HG02678 (cell line): Measurements from ENCODE around the gene KRT78.

Experiments used
- ATAC-seq: cut with Tn5 transposase; IDR thresholded peaks from one replicate; pipeline ENCODE4 v1.9.1; 2021; ENCODE audit warnings: mild to moderate bottlenecking, moderate library complexity; ENCODE audit not compliant: unreplicated experiment

Gene KRT78

GRCh38 chr12:52813885-52814709, 34.7 kb downstream of the KRT78 start, which contains the start of gene KRT4:
TSS of gene KRT4 (minus strand) at chr12:52814116. CDS start at chr12:52814058, 58 bp downstream.
- ATAC-seq = no peak

- ATAC-seq = no peak
Observed at GRCh38 chr12:52813203-52813819, 35.5 kb downstream of the KRT78 start.

DNA sequence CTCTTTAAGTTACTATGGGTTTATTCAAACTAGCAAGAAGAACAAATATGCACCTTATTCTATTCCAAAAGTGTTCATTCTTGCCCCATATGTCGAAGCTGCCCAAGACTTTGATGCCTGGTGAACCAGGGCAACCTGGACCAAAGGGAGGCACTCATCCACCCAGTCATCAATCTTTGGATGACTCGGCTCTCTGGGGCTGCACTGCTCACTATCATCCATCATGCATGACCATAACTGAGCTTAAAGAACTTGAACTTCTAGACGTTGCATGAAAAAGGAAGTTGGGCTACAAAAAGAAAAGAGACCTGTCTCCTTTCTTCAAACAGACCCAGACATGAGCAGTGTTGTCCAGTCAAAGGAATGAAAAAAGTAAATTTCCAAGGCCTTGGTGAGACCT, 36.0 kb downstream of the KRT78 start:
- no peak for ATAC-seq

- ATAC-seq = no peak
Observed at GRCh38 chr12:52812073-52812400, 36.8 kb downstream of the KRT78 start.

DNA sequence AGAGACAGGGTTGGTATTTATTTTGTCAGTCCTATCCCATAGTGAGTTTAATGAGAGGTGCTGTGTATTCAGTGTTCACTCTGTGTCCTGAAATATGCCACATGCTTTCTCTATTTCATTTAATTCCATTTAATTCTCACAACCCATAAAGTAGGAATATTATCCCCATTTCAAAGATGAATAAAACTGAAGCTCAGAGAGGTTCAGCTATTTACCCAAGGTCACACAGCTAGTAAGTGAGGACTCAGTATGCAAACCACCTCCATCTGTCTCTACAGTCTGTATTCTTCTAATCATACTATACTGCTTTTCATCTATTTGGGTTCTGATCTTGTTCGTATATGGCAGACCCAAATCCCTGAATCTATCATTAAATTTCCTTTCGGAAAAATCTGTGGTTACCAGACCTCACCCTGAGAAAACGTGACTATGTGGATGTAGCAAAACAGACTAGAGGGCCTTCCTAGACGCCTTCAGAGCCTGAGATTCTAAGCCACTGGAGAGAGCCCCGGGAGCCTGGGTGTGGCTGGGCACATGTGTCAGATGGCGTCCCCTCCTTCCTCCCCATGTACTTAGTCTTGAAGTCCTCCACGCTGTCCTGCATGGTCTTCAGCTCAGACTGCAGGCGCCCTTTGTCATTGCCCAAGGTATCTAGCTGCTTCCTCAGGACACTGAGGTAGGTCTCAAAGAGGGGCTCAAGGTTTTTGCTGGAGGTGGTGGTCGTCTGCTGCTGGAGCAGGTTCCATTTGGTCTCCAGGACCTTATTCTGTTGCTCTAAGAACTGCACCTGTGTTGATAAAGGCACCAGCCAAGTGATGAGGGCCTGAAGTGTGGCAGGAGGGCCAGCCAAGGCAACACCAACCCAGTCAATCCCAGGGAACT, 37.4 kb downstream of the KRT78 start:
- ATAC-seq = no peak

GRCh38 chr12:52810554-52810953, 38.2 kb downstream of the KRT78 start:
- no peak for ATAC-seq

DNA sequence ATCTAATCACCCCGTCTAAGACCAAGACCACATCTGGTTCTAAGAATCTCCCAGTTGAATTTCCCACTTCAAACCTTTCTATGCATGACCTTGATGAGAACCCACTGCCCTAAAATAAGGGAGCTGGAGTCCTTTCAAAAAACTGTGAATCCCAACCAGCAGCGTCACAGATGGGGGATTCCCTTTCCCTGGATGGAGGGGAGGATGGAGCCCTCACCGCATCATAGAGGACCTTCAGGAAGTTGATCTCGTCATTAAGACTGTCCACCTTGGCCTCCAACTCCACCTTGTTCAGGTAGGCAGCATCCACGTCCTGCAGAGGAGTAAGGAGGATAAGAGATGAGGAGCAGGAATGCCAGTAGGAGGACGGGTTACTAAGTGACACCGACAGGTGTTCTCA, 39.6 kb downstream of the KRT78 start:
- no peak for ATAC-seq

- ATAC-seq = no peak
Observed at GRCh38 chr12:52808573-52809160, 40.1 kb downstream of the KRT78 start.

GRCh38 chr12:52807544-52808470, 41.0 kb downstream of the KRT78 start:
- no peak for ATAC-seq

GRCh38 chr12:52806821-52807543, 41.8 kb downstream of the KRT78 start:
- no peak for ATAC-seq

DNA sequence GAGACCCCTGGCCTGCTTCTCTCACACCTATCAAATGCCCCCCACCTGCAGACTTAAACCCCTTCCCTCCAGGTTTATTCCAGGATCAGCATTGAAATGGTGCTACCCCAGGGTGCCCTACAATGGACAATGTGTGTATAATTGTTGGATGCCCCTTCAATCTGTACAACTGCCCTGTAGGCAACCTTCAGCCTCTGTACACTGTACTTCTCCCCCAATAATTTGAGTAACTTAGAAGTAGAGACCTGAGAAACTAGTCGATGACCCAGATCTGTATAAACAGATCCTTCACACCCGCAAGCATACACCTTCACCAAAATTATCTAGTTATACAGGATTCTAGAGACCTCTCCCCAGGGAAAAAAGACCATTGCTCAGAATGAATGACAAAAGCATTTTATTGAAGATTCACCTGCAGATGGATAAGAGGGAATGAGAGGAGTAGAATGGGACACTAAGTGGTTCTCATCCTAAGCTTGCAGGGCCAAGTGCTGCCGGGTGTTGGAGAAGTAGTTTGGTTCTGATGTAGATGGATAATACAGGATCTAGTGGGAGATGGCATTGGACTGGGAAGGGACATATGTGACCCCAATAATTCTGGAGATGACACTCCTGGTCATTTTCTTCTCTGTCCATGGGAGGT, 42.5 kb downstream of the KRT78 start:
- ATAC-seq = no peak

DNA sequence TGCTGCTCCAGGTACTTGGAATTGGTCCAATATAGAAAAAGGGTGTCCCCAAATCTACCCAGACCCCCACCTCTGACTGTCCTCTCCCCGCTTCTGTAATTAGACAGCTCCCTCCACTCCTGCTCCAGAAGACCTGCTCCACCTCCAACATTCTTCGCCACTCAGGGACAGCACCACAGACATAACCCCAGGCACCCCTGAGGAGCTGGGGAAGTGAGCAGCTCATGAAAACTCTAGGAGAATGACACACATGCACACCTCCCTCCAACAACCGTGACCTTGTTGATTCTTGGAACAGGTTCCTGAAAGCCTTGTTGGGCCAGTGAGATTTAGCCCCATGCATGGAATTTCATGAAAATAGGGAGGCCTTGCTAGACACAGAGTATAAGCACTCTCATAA, 43.1 kb downstream of the KRT78 start:
- no peak for ATAC-seq

DNA sequence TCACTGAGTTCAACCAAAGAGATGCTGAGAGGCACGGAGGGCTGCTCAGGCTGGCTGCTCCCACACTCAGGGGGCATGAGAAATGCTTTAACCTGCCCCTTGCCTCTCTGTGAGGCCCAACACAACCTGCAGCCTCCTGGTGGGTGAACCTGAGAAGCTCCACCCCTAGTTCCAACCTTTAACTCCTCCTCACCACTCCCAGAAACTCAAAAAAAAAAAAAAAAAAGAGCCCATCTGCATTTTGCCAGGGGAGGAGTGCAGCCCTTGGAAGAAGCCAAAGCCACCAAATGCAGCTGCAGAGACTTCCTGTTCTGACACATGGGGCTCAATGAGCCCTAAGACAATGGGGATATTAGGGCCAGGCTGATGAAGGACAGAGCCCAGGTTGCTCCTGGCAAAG, 43.8 kb downstream of the KRT78 start:
- ATAC-seq = no peak

DNA sequence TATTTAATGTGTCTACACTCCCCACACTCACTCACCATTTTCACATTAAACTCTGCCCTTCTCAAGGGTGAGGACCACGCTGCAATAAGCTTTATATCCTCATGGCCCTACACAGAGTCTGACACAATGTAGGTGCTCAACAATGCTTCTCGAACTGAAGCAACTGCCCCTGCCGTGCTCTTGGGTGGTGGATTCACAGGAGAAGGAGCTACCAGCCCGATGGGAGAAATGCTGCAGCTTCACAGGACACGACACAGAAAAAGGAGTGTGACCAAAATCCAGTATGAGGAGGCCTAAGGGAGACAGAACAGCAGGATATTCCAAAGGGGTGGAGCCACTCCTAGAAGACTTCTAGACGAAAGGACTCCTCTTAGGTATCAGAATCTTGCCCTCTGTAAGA, 46.4 kb downstream of the KRT78 start:
- ATAC-seq = no peak

DNA sequence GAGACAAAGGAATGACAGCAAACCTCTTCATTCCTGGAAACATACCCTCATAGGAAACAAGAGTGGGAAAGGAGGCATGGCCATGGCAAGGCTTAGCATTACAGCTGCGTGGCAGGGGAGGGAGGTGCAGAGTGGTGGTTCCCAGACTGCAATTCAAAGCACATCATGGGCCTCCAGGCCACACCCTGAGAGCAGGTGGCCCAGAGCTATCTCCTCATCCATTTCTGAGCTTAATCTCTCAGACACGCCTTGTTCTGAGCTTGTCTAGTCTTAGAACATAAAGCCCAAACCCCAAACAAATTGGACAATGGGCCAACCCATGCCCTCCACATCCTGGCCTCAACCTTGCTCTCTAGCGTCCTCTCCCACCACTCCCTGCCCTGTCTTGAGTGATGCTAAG, 47.0 kb downstream of the KRT78 start:
- no peak for ATAC-seq

DNA sequence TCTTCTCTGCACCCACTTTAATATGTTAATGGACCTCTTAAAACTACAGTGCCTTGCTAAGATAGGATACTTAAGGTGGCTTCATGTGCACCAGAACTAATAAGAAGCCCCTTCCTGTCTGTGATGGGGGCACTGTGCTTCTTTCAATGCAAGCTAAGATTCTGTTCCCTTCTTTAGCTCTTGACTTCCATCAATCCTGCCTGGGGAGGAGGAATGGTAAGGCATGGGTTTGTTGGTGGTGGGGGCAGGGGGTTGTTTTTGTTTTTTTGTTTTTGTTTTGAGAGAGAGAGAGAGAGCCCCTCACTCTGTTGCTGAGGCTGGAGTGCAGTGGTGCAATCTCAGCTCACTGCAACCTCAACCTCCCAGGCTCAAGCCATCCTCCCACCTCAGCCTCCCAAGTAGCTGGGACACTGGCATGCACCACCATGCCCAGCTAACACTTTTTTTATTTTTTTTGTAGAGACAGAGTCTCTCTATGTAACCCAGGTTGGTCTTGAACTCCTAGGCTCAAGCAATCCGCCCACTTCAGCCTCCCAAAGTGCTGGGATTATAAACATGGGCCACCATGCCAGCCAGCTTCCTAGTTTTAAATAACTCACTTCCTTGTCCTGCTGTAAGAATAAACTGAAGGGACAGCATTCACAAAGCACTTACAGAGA, 48.4 kb downstream of the KRT78 start:
- ATAC-seq = no peak

- no peak for ATAC-seq
Observed at GRCh38 chr12:52799505-52800211, 49.1 kb downstream of the KRT78 start.
